ENCODE data around the gene TSPAN5.

Gene TSPAN5

GRCh38 chr4:98673288-98673644, 14.9 kb upstream of the TSPAN5 start:
- no peak for DNase-seq

- no peak for DNase-seq
Measured at GRCh38 chr4:98672583-98673287, 14.3 kb upstream of the TSPAN5 start.

DNA sequence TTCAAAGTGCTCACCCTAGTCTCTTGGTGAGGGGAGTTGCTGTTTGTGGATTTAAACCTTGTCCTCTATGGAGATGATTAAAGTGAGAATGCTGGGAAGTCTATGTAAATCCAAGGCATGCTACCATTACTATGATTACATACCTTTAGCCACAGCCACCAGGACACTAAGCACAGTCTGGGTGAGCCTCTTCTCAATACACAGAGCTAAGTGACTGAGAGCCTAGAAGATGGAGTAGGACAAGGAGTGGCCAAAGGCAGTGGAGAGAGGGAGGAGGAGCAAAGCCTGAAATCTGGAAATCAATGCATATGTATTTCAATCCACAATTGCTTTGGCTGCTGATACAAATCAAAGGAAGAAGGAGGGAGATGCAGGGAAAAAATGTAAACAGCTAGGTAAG, 12.7 kb upstream of the TSPAN5 start:
- DNase-seq = no peak

DNA sequence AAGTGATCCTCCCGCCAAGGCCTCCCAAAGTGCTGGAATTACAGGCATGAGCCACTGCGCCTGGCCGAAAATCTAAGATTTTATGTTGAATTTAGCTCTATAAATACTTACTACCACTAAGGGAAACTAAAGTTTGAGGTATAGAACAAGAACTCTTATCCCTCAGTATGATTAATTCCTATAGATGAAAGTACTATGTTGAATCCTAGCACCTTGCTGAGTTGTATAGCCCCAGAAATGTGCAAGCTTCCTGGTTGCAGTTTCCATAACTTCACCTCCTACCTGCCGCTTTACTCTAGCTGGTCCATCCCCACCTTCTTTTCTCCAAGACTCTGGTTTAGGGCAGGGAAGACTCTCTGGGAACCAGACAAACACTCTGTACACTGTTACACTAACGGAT, 11.8 kb upstream of the TSPAN5 start:
- DNase-seq = no peak

DNA sequence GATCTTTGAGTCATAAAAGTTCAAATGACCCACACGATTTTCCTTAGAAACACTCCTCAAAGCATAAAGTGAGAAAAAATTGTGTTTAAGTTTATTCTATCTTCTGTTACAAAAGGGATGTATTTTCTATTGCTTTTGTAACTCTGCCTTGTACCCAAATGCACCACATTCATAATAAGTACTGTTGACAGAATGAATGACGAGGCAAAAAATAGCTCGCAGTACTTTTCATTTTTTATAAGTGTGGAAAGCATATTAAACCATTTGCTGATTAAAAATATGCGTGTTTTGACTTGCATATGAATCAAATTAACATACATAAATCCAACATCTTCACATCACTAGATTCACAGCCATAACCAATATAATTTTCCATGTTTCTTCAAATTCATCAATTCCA, 11.2 kb upstream of the TSPAN5 start:
- DNase-seq = no peak

GRCh38 chr4:98664959-98665358, 6.5 kb upstream of the TSPAN5 start:
- DNase-seq = no peak

DNA sequence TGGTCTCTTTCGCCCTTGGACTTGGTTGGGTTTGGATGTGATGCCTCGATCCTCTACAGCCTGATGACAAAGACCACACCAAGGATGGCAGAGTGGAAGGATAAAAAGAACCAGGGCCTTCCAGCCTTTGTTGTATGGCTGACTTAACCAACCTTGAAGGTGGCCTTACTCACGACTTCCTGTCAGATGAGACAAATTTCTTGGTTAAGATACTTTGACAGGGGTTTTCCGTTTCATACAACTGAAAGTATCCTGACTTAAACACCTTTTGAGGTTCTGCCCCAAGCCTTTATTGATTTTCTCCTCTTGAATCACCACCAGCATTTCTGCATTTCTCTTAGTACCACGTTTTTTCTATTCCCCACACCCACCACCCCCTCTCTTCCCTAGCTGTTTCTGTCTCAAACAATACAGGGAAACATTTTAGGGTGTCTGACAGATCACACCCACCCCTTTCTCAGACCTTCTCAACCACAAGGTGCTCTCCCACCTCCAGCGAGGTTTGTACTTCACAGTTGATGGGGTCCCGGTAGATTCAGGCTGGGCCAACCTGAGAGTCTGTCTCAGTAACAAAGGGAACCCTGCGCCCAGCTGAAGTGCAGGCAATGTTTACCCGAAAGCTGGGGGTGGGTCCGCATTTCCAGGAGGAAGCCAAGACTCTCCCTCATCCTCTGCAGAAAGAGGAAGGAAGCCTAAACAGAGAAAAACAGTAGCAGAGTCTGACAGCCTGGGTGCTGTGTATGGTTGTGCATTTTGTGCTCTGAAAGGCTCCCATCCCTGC, 5.0 kb upstream of the TSPAN5 start:
- no peak for DNase-seq

DNA sequence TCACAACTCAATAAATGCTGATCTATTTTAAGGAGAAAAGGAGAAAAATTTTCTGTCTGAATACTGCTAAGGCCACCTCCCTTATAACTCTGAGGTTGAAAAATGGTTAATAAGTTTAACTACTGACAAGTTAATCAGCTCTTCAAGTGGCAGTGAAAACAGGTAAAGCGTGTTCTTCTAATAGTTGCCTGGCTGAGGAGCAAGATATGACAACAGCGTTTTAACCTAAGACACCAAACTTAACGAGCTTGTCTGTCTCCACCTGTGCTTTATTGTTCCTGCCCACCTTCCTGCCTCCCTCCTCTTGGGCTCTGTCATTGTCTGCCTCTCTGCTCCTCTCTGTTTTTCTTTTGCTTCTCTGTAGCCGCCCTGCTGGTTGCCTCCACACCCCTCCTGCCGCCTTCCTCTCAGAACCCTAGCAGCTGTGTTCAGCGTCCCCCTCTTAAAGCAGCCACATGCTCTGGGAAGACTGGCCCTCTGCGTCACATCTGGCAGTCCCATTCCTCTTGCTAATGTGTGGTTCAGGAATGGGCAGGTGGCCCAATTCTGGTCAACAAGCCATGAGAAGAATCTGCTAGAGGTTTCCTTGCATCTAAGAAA, 4.3 kb upstream of the TSPAN5 start:
- peak; percentile 21 for DNase-seq

DNA sequence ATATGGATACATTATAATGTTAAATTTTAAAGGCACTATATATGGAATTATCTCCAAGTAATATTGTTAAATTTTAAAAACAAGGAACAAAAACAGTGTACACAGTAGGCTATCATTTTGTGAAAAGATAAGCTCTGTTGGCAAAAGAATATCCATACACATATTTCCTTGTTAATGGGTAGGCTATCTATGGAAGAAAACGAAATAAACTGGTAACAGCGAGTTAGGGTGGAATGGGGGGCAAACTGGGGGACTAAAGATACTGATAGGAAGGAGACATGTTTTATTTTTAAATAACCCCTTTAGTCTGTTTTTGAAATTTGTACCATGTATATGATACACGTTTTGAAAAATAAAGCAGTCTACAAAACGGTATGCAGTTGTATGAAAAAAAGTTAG, 3.6 kb upstream of the TSPAN5 start:
- no peak for DNase-seq

DNA sequence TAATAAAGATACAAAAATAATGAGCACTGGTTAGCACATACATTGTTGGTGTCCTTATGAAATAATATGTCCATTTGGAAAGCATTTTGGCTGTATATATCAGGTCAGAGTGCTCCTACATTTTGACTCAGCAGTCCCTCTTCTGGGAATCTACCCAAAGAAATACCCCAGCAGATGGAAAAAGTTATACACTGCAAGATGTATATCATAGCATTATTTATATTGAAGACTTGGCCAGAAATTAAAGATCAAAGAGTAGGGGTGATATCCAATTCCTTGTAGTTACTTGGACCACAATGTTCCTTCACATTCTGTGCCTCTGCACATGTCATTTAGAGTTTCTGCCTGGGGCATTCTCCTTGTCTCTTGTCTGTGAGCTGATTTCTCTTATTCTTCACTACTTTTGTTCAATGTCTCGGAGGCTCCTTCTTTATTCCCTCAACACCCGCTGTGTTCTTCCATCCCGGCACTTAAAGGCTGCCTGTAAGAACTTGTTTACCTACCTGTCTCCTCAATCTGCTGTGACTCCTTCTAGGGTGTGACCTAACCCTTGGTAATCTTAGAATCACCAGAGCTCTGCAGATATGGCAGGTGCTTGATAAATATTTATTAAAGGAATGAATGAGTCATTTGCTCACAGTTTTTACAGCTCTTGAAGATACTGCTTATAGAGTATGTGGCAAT, 3.1 kb upstream of the TSPAN5 start:
- no peak for DNase-seq

DNA sequence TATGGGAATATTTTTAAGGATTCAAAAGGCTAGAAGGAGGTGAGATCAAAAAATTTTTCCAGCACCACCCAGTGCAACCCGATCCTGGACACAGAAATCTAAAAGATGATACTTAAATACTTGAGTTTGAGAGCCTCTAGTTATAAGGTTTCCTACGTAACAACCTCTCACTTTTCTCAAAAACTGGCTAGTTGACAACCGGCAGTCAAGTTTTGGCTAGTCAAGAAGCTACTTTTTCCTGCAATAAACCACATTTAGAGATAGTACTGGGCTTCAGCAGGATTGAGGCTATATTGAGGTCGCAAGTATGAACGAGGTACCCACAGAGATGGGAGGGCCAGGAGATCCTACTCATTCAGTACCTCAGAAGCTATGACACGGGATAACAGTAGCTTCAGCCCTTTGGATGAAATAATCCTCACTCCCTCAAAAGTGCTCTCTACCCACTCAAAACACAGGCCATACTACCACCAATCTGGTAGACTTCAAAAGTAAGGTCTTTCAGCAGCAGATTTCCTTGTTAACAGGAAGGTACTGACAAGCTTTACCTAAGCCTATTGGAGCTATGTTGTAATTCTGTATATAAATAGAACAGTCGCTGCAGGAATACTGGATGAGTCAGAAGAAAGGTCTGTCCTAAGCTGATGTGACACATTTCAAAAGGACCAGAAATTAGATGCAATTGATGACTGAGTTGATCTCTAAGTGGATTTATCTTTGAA, 1.5 kb upstream of the TSPAN5 start:
- DNase-seq = peak; percentile 35

DNA sequence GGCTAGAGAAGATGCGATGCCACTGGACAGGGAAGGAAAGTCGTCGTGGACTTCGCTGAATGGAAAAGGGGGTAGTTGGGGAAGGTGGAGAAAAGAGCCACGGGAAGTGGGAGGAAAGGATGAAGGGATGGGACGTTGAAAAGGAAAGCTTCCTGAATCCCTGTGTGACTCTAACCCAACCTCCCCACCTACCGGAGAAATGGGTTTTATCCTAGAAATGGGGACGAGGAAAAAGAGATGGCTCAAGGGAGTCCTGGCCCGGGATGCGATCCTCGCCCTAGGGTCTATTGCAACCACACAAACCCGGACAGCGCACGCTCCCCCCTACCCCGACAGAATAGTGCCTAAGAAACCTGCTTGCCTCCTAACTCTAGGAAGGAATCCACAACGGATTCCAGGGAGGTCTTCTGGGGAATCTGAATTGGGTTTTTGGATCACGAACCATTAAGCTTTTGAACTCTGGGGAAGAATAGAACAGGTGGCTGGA, 738 bp upstream of the TSPAN5 start:
- DNase-seq = peak; percentile 53

DNA sequence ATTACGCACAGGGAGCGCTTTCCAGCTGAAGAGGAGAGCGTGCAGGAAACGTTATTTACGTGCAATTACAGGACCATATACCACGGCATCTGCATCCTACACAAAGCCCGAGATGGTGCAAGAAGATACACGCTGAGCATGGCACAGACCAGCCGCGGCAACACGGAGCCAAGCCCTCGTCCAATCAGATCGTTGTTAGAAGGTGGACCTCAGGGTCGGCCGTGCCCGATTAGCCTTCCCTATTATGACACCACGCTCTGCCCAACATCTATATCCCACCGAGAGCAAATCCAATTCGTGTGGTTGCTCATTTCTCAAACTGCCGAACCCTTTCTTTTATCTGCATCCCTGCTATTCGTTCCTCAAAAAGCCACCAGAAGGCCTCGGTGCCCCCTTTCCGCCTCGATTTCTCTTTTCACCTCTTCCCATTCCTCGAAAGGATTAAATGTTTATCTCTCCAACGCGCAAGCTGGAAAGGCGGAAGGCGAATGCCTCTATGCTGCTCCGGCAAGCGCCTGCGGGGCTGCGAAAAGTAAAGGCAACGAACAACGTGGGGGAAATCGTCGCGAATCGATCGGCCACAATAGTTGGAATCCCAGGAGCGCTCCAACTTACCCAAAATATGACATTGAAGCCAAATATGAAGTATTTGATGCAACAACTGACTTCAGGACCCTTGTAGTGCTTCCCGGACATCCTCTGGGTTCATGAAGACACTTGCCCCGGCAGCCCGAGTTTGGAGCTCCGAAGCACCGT, 702 bp downstream of the TSPAN5 start:
- DNase-seq = peak; percentile 67

GRCh38 chr4:98656886-98657285, 1.5 kb downstream of the TSPAN5 start:
- DNase-seq = no peak

- DNase-seq = no peak
Measured at GRCh38 chr4:98656443-98656842, 2.0 kb downstream of the TSPAN5 start.

- peak; percentile 93 for DNase-seq
Measured at GRCh38 chr4:98653890-98654867, 4.2 kb downstream of the TSPAN5 start.

GRCh38 chr4:98652996-98653395, 5.4 kb downstream of the TSPAN5 start:
- DNase-seq = peak; percentile 86

DNA sequence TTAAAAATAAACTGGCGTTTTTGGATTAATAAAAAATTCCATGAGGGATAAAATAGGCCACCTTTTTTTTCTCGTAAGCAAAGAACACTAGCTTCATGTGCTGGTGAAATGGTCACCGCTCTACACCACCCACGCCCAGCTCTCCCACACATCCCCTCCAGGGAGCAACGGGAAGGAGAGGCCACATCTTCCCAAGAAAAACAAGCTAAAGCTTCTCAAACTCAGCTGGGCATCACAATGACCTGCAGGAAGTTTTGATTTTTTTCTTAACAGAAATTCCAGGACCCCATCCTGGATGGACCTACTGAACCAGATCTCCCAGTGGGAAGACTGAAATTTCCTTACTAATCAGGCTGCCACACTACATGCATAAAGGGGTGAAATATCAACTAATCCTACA, 9.8 kb downstream of the TSPAN5 start:
- no peak for DNase-seq

DNA sequence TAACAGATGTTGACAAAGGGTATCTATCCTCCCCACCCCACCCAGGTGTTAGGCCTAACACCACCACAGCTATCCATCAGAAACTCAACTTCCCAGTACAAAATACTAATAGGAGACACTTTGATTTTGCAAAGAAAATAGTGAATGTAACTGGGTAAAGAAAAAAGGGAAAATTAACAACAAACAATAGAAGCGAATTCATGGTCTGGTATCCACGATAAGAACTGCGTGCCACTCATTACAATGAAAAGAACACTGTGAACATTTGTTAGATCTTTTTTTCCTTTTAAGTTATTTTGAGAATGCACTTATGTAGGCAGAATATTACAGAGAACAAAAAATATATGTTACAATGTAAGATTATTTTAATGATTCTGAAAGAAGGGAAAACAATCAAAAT, 12.0 kb downstream of the TSPAN5 start:
- no peak for DNase-seq

DNA sequence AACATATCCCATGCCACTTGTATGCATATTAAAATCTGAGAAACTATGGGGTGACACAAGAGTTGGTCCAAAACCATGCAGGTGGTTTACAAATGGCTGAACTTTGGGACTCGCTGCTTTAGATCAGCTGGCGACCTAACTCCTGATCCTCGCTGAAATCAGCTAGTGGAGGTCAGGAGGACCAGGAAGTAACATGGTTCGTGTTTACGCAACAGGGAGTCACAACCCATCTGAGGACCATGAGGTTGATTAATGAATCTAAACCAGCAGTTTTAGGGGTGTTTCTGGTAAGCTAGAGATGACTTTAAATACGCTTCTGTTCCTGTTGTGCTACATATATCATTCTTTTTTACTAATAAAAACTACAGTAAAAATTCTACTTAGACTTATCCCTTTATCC, 12.9 kb downstream of the TSPAN5 start:
- DNase-seq = no peak

DNA sequence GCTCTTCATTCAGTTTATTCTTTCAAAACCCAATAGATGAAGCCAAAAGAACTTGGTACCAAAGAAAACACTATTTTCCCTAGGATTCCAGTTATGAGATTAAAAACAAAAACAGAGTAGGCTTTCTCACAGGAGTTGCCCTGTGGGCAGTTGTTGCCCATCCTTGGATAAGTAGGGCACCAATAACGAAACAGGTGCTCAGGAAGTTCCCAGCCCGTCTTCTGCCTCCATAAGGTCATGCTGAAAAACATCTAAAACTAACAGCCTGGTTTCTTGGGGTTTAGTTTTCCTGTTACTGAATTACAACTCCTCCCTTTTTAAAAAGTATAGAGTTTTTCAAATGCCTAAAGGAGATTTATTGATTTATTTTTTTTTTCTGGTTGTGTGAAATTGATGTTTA, 14.7 kb downstream of the TSPAN5 start:
- DNase-seq = no peak
